ENCODE results near the gene HOOK2. TPM values are rescaled to one million over a fixed set of nuclear protein-coding genes. Genes with fewer than 3 reads are reported as not detected.
A peak's percentile ranks its signal among the peaks of the same experiment; 100 is the strongest.

Gene HOOK2
- total and polyA plus RNA-seq, 2 of the 13 experiments (the other 11 are each of a cell fraction or from before 2014, with no cell fraction given), result 9.2 to 12.9 TPM

DNA sequence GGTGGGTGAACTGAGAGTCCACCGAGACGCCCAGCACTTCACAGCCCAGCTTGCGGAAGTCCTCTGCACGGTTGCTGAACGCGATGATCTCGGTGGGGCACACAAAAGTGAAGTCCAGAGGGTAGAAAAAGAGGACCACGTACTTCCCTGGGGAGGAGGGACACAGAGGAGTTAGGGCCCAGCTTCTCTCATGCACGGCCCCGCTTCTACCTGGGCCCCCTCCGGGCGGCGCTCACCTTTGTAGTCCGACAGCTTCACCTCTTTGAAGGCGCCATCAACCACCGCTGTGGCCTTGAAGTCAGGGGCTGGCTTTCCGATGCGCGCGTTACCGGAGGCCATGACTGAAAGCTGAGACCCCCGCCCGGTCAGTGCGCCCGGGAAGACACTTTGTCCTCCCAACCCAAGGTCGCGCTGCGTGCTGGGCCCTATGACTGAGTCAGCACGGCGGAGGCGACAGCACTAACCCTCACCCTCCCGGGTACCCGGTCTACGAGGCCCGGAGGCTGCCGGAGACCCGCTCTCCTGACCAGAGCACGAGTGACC, 25.6 kb upstream of the HOOK2 start (continued):
- TF ChIP-seq PAXIP1 (CRISPR knock-in tag; conservative IDR thresholded peaks at IDR 0.05), result no peak
- 0 out of 2 replicates have a peak, but pooled peaks have one; percentile 45 for TF ChIP-seq ZNF136 (CRISPR knock-in tag; IDR thresholded peaks at IDR 0.05; ENCODE audit: low read depth)
- no peak for TF ChIP-seq MBD4 (IDR thresholded peaks at IDR 0.05; ENCODE audit: borderline replicate concordance, low read length)
- TF ChIP-seq, protein P1, sequence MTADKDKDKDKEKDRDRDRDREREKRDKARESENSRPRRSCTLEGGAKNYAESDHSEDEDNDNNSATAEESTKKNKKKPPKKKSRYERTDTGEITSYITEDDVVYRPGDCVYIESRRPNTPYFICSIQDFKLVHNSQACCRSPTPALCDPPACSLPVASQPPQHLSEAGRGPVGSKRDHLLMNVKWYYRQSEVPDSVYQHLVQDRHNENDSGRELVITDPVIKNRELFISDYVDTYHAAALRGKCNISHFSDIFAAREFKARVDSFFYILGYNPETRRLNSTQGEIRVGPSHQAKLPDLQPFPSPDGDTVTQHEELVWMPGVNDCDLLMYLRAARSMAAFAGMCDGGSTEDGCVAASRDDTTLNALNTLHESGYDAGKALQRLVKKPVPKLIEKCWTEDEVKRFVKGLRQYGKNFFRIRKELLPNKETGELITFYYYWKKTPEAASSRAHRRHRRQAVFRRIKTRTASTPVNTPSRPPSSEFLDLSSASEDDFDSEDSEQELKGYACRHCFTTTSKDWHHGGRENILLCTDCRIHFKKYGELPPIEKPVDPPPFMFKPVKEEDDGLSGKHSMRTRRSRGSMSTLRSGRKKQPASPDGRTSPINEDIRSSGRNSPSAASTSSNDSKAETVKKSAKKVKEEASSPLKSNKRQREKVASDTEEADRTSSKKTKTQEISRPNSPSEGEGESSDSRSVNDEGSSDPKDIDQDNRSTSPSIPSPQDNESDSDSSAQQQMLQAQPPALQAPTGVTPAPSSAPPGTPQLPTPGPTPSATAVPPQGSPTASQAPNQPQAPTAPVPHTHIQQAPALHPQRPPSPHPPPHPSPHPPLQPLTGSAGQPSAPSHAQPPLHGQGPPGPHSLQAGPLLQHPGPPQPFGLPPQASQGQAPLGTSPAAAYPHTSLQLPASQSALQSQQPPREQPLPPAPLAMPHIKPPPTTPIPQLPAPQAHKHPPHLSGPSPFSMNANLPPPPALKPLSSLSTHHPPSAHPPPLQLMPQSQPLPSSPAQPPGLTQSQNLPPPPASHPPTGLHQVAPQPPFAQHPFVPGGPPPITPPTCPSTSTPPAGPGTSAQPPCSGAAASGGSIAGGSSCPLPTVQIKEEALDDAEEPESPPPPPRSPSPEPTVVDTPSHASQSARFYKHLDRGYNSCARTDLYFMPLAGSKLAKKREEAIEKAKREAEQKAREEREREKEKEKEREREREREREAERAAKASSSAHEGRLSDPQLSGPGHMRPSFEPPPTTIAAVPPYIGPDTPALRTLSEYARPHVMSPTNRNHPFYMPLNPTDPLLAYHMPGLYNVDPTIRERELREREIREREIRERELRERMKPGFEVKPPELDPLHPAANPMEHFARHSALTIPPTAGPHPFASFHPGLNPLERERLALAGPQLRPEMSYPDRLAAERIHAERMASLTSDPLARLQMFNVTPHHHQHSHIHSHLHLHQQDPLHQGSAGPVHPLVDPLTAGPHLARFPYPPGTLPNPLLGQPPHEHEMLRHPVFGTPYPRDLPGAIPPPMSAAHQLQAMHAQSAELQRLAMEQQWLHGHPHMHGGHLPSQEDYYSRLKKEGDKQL (CRISPR knock-in tag; IDR thresholded peaks at IDR 0.05; ENCODE audit: low read depth), result no peak
- no peak for TF ChIP-seq CBX5 (CRISPR knock-in tag; IDR thresholded peaks at IDR 0.05; ENCODE audit: borderline replicate concordance)
- TF ChIP-seq SMAD3 (CRISPR knock-in tag; IDR thresholded peaks at IDR 0.05), result no peak
- TF ChIP-seq ZNF709 (CRISPR knock-in tag; IDR thresholded peaks at IDR 0.05), result no peak
- TF ChIP-seq ZSCAN22 (CRISPR knock-in tag; IDR thresholded peaks at IDR 0.05), result no peak
- TF ChIP-seq ZMYM3 (CRISPR knock-in tag; IDR thresholded peaks at IDR 0.05), result 0 out of 2 replicates have a peak, but pooled peaks have one; percentile 7
- no peak for TF ChIP-seq JUN (CRISPR knock-in tag; IDR thresholded peaks at IDR 0.05)
- TF ChIP-seq FOXO1 (CRISPR knock-in tag; IDR thresholded peaks at IDR 0.05), result no peak
- no peak for TF ChIP-seq FOXA3 (CRISPR knock-in tag; IDR thresholded peaks at IDR 0.05)
- no peak for TF ChIP-seq CREB3 (CRISPR knock-in tag; IDR thresholded peaks at IDR 0.05)
- no peak for TF ChIP-seq ZSCAN30 (CRISPR knock-in tag; IDR thresholded peaks at IDR 0.05)
- TF ChIP-seq PATZ1 (CRISPR knock-in tag; IDR thresholded peaks at IDR 0.05), result peak; percentile 34; the same call in 1 of the 2 replicates
- no peak; the same call in 1 of the 2 replicates for TF ChIP-seq ZNF34 (CRISPR knock-in tag; IDR thresholded peaks at IDR 0.05; ENCODE audit: borderline replicate concordance)
- no peak for TF ChIP-seq ZNF556 (CRISPR knock-in tag; IDR thresholded peaks at IDR 0.05; ENCODE audit: borderline replicate concordance)
- TF ChIP-seq ZNF292 (CRISPR knock-in tag; IDR thresholded peaks at IDR 0.05; ENCODE audit: borderline replicate concordance, low read depth), result no peak
- TF ChIP-seq ZNF335 (CRISPR knock-in tag; IDR thresholded peaks at IDR 0.05), result no peak

Data from HepG2 (cell line).